Activated naive CD8-positive, alpha-beta T cell treated with anti-CD3 and anti-CD28 coated beads, Interleukin-2, amount 10 ng/mL, durations not matched to agents 7 days and 5 days (primary cell): ENCODE results near the gene ERC1. TPM values are rescaled to one million over a fixed set of nuclear protein-coding genes. Genes with fewer than 3 reads are reported as not detected.
"Not testable (repeated sequence)": the region's sequence is repeated elsewhere in the genome, so short reads cannot be mapped to it uniquely, and the experiment has no call there.

ENCODE experiments used
- ATAC-seq: fragments of 150-1000 bp; cut with Tn5 transposase; one replicate; pipeline ENCODE4 v1.10.0; 2021; ENCODE audit warnings: low read depth, moderate library complexity
- POLR2A ChIA-PET: fragments of 350-600 bp; sonication (Branson Sonifier 250); formaldehyde crosslinking; loops from one replicate; lab custom pipeline; 2021; ENCODE audit warnings: antibody characterized with exemption; lab: Charles Lee
- DNase-seq: peaks from one replicate; pipeline ENCODE4 v3.0.0; 2021
- H3K27ac Mint-ChIP-seq: one replicate; pipeline ENCODE4 v1.8.0; 2022; ENCODE audit warnings: mild to moderate bottlenecking, mixed read lengths
- H3K27me3 Mint-ChIP-seq: one replicate; pipeline ENCODE4 v1.8.0; 2022; ENCODE audit warnings: mild to moderate bottlenecking, moderate library complexity, mixed read lengths
- H3K36me3 Mint-ChIP-seq: one replicate; pipeline ENCODE4 v1.8.0; 2021; ENCODE audit warnings: mild to moderate bottlenecking, mixed read lengths
- H3K4me1 Mint-ChIP-seq: one replicate; pipeline ENCODE4 v1.8.0; 2021; ENCODE audit warnings: mixed read lengths
- H3K4me3 Mint-ChIP-seq: one replicate; pipeline ENCODE4 v1.8.0; 2022; ENCODE audit warnings: mild to moderate bottlenecking, moderate library complexity, mixed read lengths
- H3K9me3 Mint-ChIP-seq: one replicate; pipeline ENCODE4 v1.8.0; 2021; ENCODE audit warnings: mixed read lengths
- total RNA-seq, 2 experiments: library from RNA; stranded (reverse); gene quantifications; one replicate each; pipeline ENCODE4 v1.2.3, GENCODE V29; 2021

The ERC1 gene
- total RNA-seq, 2 experiments from 2014 or later: 24.0 to 30.3 TPM

DNA sequence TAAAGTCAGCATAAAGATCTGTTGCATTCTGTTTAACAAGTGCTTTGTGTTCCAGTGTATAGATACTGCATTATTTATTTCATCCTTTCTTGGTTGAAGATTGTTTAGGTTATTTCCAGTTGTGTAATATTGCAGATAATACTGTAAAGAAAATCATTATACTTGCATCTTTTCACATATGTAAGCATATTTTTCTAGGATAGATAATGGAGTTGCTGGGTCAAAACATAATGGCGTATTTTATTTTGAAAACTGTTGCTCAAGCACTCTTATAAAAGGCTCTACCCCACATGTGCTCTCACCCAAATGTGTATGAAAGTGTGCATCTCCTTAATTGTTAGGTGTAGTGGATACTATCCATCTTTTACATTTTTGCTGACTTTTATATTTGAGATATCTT, 329.0 kb downstream of the ERC1 start:
- POLR2A ChIA-PET: no interaction called here
- Mint-ChIP-seq H3K27me3 (no peaks in the 10 kb centered on the region), H3K4me1 (peaks cover 2% of the 10 kb centered on the region), H3K36me3 (peaks cover 9% of the 10 kb centered on the region), H3K27ac (no peak overlapping the region), H3K9me3 (no peaks in the 10 kb centered on the region), H3K4me3 (no peak overlapping the region)
- no peak for ATAC-seq
- no peak for DNase-seq

DNA sequence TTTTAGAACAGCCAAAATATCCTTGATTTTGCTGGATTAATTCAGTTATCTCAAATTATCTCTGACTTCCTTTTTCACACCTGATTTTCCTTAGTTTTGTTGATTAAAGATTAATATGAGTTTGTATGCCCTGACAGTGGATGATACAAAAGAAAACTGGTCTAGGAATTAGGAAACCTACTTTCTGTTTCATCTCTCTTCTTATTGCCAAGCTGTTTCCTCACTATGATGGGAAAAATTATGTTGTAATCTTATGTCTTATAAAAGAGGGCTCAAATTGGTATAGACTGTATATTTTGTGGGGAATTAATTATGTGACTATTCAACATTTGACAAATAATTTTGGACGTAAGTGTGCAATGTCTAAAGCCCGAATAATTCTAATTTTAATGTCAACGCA, 331.8 kb downstream of the ERC1 start:
- Mint-ChIP-seq H3K9me3 (no peaks in the 10 kb centered on the region), H3K27ac (no peak overlapping the region), H3K4me3 (no peak overlapping the region), H3K4me1 (peaks cover 4% of the 10 kb centered on the region), H3K27me3 (no peaks in the 10 kb centered on the region), H3K36me3 (no peaks in the 10 kb centered on the region)
- ATAC-seq (no peak), DNase-seq (no peak)
- POLR2A ChIA-PET: no interaction called here

DNA sequence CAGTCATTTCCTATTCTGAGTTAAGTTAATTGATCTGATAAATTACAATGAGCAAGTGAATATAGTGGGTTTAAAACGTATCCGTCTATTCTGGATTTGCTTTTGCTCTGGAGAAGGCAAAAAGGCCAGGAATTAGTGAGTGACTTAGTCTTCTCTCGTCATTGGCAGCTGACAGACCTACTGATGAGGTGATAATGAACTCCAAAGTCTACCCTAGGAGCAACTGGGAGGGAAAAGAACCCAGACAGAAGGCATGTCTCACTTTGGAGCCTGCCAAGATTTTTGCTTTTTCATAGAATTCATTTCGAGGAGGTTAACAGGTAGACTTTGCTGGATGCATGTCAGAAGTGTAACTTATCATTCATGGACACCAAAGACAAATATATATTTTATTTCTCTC, 333.1 kb downstream of the ERC1 start:
- ATAC-seq: no peak
- DNase-seq: no peak
- Mint-ChIP-seq H3K27ac (no peak overlapping the region), H3K27me3 (no peaks in the 10 kb centered on the region), H3K36me3 (no peaks in the 10 kb centered on the region), H3K9me3 (no peaks in the 10 kb centered on the region), H3K4me1 (peaks cover 4% of the 10 kb centered on the region), H3K4me3 (no peak overlapping the region)
- POLR2A ChIA-PET: no interaction called here

DNA sequence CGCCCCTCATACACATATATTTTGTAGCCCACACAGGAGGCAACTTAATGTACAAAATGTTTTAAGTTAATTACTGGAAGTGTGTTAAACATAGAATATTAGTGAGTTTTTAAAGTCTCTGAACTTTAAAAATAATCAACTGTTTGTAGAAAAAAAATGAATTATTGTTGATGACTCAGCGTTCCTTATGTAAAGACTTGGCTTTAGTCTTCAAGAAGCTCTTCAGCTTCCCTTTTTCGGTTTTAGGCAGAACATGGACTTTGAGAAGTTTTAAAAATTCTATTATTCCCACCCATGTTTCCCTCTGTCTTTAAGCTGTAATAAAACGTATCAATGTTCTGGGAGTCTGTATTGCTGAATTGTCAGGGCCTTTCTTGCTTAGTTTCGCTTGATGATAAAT, 333.9 kb downstream of the ERC1 start:
- POLR2A ChIA-PET: no interaction called here
- ATAC-seq (no peak), DNase-seq (no peak)
- no peaks in the 10 kb centered on the region for H3K27me3 Mint-ChIP-seq
- H3K9me3 Mint-ChIP-seq: no peaks in the 10 kb centered on the region
- H3K27ac Mint-ChIP-seq: no peak overlapping the region
- peaks cover 4% of the 10 kb centered on the region for H3K4me1 Mint-ChIP-seq
- H3K4me3 Mint-ChIP-seq: no peak overlapping the region
- no peaks in the 10 kb centered on the region for H3K36me3 Mint-ChIP-seq

DNA sequence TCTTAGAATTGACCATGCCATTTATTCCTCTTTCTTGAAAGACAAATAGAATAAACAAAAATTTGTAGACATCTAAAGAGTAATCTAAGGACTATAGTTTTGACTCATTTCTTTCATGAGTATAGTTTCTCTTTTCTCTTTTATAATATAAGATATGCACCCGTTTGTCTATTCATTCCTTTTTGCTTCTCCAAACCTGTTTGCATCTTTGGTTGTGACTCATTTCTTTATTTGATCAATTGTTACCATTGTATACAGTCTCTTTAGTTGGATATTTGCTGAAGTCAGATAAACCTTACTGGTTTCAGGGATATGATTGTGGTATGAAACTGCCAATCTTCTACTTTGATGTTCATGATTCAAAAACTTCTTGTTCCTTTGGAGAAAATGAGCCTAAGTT, 334.6 kb downstream of the ERC1 start:
- Mint-ChIP-seq H3K27me3 (no peaks in the 10 kb centered on the region), H3K36me3 (no peaks in the 10 kb centered on the region), H3K4me3 (no peak overlapping the region), H3K9me3 (no peaks in the 10 kb centered on the region), H3K27ac (no peak overlapping the region), H3K4me1 (peaks cover 4% of the 10 kb centered on the region)
- ATAC-seq (no peak), DNase-seq (no peak)
- POLR2A ChIA-PET: no interaction called here

DNA sequence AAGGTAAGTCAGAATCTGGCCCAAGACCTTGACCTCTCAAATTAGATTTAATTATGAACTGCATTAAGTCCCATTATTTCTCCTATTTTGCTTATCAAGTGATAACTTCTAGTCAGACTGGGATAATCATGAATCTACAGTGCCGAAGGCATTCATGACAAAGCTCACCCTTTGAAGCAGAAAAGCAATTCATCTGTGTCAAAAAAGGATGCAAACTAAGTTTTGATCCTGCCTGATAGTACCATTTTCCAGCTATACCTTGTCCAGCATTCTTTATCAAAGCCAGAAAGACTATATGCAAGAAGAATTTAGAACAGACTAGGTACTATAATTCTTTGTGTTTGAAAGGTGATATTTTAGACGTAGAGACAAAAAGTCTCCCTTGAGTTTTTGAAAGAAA, 335.2 kb downstream of the ERC1 start:
- POLR2A ChIA-PET: no interaction called here
- ATAC-seq (no peak), DNase-seq (no peak)
- Mint-ChIP-seq H3K4me3 (no peak overlapping the region), H3K9me3 (no peaks in the 10 kb centered on the region), H3K27me3 (no peaks in the 10 kb centered on the region), H3K36me3 (no peaks in the 10 kb centered on the region), H3K27ac (no peak overlapping the region), H3K4me1 (peaks cover 4% of the 10 kb centered on the region)

DNA sequence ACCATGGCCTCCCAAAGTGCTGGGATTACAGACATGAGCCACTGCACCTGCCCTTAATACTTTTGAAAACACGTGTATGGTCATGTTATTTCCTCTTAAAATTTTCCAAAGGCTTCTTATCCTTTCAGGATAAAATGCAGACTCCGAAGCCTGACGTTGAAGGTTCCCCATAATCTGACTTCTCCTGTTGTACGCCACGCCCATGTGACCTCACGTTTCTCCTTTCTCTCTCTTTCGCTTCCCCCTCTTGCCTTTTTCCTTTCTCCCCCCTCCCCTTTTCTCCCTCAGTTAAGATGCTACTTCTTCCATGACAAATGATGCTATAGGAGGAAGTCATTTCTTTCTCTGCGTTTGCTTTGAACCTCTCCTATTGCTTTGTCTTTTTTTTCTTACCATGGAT, 337.4 kb downstream of the ERC1 start:
- Mint-ChIP-seq H3K36me3 (no peaks in the 10 kb centered on the region), H3K9me3 (no peaks in the 10 kb centered on the region), H3K4me1 (peaks cover 2% of the 10 kb centered on the region), H3K4me3 (no peak overlapping the region), H3K27ac (no peak overlapping the region), H3K27me3 (no peaks in the 10 kb centered on the region)
- ATAC-seq (no peak), DNase-seq (no peak)
- POLR2A ChIA-PET: no interaction called here

DNA sequence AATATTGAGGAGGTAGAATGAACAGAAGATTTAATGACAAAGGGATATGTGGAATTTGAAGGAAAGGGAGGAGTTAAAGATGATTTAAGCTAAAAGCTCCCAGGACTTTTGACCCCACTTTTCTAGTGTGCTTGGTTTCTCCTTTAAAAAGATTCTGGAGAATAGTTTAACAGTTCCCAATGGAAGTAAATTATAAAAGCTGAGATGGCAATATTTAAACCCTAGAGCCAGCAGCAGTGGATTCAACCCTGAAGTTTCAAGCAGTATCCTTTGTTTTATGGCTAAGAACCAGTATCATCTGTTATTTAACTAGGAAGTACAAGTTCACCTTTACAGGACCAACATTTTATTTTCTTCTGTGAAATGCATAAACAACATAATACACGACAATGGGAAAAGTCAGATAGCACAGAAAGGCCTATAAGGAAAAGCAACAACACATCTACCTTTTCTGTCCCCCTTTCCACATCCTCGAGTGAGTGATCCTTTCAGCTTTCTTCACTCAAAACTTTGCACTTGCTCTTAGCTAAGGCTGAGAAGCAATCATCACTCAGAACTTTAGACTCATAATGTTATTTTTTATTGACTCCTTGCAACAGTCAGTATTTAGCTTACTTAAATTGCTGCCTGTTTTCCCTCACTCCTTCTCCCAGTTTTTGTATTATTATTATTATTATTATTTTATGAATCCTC, 338.9 kb downstream of the ERC1 start:
- Mint-ChIP-seq H3K27ac (no peak overlapping the region), H3K36me3 (peaks cover 4% of the 10 kb centered on the region), H3K4me1 (peaks cover 2% of the 10 kb centered on the region), H3K27me3 (no peaks in the 10 kb centered on the region), H3K9me3 (no peaks in the 10 kb centered on the region), H3K4me3 (no peak overlapping the region)
- no peak for DNase-seq
- no peak for ATAC-seq
- POLR2A ChIA-PET: no interaction called here

DNA sequence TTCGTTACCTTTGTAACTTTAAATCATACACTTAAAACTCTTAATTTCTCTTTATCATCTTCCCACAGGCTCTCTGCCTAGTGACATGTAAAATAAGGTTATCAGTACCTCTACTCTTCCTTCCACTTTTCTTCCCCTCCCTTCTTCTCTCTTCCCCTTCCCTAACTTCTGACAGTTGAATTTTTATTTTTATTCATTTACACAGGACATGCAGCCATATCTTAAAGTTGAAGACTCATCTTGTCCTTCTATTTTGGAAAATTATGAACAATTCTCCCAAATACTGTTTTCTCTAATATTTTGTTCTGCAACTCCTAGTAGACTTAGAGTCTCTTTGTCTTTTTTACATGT, 339.4 kb downstream of the ERC1 start:
- Mint-ChIP-seq H3K27ac (no peak overlapping the region), H3K36me3 (peaks cover 4% of the 10 kb centered on the region), H3K4me1 (peaks cover 2% of the 10 kb centered on the region), H3K9me3 (no peaks in the 10 kb centered on the region), H3K27me3 (no peaks in the 10 kb centered on the region), H3K4me3 (no peak overlapping the region)
- ATAC-seq (no peak), DNase-seq (no peak)
- POLR2A ChIA-PET: no interaction called here

DNA sequence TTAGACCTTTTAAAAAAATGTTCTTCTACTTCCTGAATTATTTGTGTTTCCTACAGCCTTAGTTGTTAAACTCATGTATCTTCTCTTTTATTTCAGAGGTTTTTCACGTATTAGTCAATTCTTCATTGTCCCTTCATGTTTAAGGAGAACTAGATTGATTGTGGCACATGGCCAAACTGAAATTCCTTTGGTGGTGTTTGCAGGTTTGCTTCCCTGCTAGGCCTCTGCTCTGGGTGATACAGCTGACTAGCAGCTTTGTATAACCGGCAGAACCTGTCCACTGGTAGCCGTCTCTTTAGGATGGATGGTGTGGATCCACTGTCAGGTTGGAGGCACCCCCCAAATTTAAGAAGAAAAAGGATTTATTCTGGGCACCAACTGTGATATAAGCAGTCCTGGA, 341.3 kb downstream of the ERC1 start:
- POLR2A ChIA-PET: no interaction called here
- peaks cover 4% of the 10 kb centered on the region for H3K36me3 Mint-ChIP-seq
- DNase-seq: no peak

DNA sequence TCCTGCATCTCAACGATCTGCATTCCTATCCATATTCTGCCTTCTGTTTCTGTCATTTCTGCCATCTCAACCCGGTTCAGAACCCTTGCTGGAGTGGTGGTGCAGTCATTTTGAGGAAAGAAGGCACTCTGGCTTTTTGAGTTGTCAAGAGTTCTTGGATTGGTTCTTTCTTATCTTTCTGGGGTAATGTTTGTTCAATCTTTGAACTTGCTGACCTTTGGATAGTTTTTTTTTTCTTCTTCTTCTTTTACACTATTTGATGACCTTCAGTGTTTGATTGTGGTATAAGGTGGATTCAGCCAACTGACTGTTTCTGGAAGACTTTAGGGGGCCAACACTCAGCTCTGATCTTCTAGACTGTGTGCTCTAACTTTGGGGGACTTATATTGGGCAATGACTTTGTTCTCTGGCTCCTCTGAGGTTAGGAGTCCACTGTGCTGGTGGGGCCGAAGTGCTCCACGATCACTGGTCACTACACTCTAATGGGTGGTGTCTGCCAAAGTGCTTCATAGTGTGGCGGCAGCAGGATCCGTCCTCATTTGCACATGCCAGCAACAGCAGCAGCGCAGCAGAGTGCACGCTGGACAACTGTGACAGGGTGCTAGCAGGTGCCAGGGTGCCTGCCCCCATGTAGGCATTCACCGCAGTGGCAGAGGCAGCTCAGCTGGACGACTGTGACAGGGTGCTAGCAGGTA, 347.6 kb downstream of the ERC1 start:
- DNase-seq (no peak), ATAC-seq (no peak)
- no peaks in the 10 kb centered on the region for H3K4me1 Mint-ChIP-seq
- H3K27ac Mint-ChIP-seq: no peak overlapping the region
- no peaks in the 10 kb centered on the region for H3K27me3 Mint-ChIP-seq
- POLR2A ChIA-PET: no interaction called here
- H3K9me3 Mint-ChIP-seq: peaks cover 3% of the 10 kb centered on the region
- H3K36me3 Mint-ChIP-seq: peaks cover 7% of the 10 kb centered on the region
- H3K4me3 Mint-ChIP-seq: no peak overlapping the region

More for the DNA sequence above, 341.3 kb downstream of the ERC1 start:
- H3K9me3 Mint-ChIP-seq: no peaks in the 10 kb centered on the region
- no peak for ATAC-seq
- no peaks in the 10 kb centered on the region for H3K4me1 Mint-ChIP-seq
- H3K4me3 Mint-ChIP-seq: no peak overlapping the region
- H3K27ac Mint-ChIP-seq: no peak overlapping the region
- H3K27me3 Mint-ChIP-seq: no peaks in the 10 kb centered on the region

DNA sequence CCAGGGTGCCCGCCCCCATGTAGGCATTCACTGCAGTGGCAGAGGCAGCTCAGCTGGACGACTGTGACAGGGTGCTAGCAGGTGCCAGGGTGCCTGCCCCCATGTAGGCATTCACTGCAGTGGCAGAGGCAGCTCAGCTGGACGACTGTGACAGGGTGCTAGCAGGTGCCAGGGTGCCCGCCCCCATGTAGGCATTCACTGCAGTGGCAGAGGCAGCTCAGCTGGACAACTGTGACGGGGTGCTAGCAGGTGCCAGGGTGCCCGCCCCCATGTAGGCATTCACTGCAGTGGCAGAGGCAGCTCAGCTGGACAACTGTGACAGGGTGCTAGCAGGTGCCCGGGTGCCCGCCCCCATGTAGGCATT, 348.1 kb downstream of the ERC1 start:
- DNase-seq, ATAC-seq, H3K4me1 Mint-ChIP-seq, H3K4me3 Mint-ChIP-seq, H3K27me3 Mint-ChIP-seq, H3K9me3 Mint-ChIP-seq, POLR2A ChIA-PET, H3K27ac Mint-ChIP-seq, H3K36me3 Mint-ChIP-seq: not testable (repeated sequence)

DNA sequence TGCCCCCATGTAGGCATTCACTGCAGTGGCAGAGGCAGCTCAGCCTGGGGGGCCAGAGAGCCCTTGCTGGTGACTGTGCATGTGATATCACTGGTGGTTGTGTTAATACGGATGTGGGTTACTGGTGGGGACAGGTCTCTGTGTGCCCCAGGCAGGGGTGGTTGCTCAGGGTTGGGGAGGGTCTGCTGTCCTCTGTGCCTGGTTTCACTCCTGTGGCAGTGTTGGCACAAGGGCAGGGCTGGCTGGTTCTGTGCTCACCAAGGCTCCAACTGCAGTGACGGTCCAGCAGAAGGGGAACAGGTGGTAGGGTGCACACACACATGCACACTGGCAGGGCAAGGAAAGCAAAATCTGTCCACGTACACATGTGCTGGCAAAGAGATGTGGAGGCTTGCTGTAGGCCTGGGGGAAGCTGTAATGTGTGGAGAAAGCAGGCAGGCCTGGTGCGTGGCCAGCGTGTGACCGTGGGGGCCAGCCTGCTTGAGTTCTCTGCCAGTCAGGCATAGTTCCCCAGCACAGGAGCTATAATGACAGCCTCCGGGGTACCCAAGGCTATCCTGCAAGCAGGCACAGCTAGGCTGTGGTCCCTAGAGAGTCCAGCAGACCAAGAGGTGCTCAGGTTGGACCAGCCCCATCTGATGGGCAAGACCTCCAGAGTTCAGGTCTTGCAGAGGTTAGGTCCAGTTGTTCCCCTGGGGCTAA, 348.7 kb downstream of the ERC1 start:
- Mint-ChIP-seq H3K4me3 (no peak overlapping the region), H3K9me3 (peaks cover 3% of the 10 kb centered on the region), H3K27ac (no peak overlapping the region), H3K36me3 (peaks cover 3% of the 10 kb centered on the region), H3K4me1 (peaks cover 3% of the 10 kb centered on the region), H3K27me3 (no peaks in the 10 kb centered on the region)
- DNase-seq (no peak), ATAC-seq (no peak)
- POLR2A ChIA-PET: no interaction called here

DNA sequence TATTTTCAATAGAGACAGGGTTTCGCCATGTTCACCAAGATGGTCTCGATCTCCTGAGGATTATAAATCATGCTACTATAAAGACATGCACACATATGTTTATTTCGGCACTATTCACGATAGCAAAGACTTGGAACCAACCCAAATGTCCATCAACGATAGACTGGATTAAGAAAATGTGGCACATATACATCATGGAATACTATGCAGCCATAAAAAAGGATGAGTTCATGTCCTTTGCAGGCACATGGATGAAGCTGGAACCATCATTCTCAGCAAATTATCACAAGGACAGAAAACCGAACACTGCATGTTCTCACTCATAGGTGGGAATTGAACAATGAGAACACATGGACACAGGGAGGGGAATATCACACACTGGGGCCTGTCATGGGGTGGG, 350.2 kb downstream of the ERC1 start:
- H3K36me3 Mint-ChIP-seq, DNase-seq, H3K27me3 Mint-ChIP-seq, H3K4me1 Mint-ChIP-seq, H3K27ac Mint-ChIP-seq, H3K4me3 Mint-ChIP-seq, ATAC-seq, POLR2A ChIA-PET, H3K9me3 Mint-ChIP-seq: not testable (repeated sequence)
